ENCODE measurements around the gene TBX4. TPM values are rescaled to one million over a fixed set of nuclear protein-coding genes. Genes with fewer than 3 reads are reported as not detected.
"Not testable (repeated sequence)": the region's sequence is repeated elsewhere in the genome, so short reads cannot be mapped to it uniquely, and the experiment has no call there.

TBX4 gene
- polyA plus RNA-seq, 4 donors = 16.8 TPM; not detected in 3

DNA sequence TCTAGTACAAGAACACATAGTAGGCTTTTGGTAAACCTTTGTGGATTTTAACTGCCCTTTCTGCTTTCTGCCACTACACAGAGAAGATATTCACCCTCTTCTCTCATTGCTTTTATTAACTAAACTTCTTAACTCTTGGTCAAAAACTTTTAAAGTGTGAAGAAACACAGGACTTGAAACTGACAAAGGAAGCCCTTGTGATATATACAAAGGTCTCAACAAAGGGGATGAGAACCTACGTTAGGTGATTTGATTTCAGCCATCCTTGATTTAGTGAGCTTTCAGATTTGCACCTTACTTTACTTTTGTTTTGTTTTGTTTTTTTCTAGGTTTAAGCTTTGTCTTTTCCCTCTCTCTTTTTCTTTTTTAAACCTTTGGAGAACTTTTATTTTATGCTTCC, 66.9 kb downstream of the TBX4 start:
- Histone ChIP-seq H3K27me3 (ENCODE audit: control insufficient read depth in 3 of 3, insufficient read depth in 3 of 3, low read length in 3 of 3) (peaks cover 0 to under 1% (median 0%) of the 10 kb centered on the region in 3 donors), H3K36me3 (ENCODE audit: control insufficient read depth in 3 of 3, insufficient read depth in 2 of 3, low read depth in 1 of 3, low read length in 3 of 3) (no peaks in the 10 kb centered on the region), H3K27ac (ENCODE audit: low read depth in 1 of 3, low read length in 2 of 3) (no peak overlapping the region), H3K9me3 (ENCODE audit: control insufficient read depth in 2 of 2, insufficient read depth in 1 of 2, low read depth in 1 of 2, low read length in 1 of 2) (no peaks in the 10 kb centered on the region), H3K4me1 (ENCODE audit: control insufficient read depth in 3 of 3, insufficient read depth in 2 of 3, low read depth in 1 of 3, low read length in 2 of 3) (no peaks in the 10 kb centered on the region), H3K4me3 (ENCODE audit: low read depth in 1 of 3, low read length in 3 of 3) (no peak overlapping the region)
- 40 to 61% (median 42%) methylated on average over 1 of the region's 1 CpG for WGBS, 3 donors
- DNase-seq (no peak), FAIRE-seq (no peak)

DNA sequence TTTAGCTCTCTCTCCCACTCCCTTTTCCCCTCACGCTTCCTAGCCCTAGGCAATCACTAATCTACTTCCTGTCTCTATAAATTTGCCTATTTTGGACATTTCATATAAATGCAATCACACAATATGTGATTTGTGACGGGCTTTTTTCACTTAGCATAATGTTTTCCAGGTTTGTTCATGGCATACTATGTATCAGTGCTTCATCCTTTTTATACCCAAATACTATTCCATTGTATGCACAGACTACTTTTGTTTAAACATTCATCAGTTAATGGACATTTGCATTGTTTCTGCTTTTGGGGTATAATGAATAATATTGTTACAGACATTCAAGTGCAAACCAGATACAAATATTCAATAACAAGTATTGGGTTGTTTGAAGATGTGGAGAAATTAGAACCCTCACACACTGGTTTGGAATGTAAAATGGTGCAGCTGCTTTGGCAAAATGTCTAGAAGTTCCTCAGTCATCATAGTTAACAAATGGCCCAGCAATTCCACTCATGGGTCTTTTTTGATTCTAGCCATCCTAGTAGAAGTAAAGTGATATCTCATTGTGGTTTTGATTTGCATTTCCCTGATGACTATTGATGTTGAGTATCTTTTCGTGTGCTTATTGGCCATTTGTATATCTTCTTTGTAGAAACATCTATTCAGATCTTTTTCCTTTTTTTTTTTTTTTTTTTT, 67.7 kb downstream of the TBX4 start:
- 71 to 79% (median 76%) methylated on average over 3 of the region's 3 CpGs for WGBS, 3 donors
- Histone ChIP-seq H3K36me3 (ENCODE audit: control insufficient read depth in 3 of 3, insufficient read depth in 2 of 3, low read depth in 1 of 3, low read length in 3 of 3) (no peaks in the 10 kb centered on the region), H3K4me1 (ENCODE audit: control insufficient read depth in 3 of 3, insufficient read depth in 2 of 3, low read depth in 1 of 3, low read length in 2 of 3) (no peaks in the 10 kb centered on the region), H3K9me3 (ENCODE audit: control insufficient read depth in 2 of 2, insufficient read depth in 1 of 2, low read depth in 1 of 2, low read length in 1 of 2) (no peaks in the 10 kb centered on the region), H3K27me3 (ENCODE audit: control insufficient read depth in 3 of 3, insufficient read depth in 3 of 3, low read length in 3 of 3) (peaks cover 0 to 2% (median 0%) of the 10 kb centered on the region in 3 donors), H3K27ac (ENCODE audit: low read depth in 1 of 3, low read length in 2 of 3) (no peak overlapping the region), H3K4me3 (ENCODE audit: low read depth in 1 of 3, low read length in 3 of 3) (no peak overlapping the region)
- no peak for FAIRE-seq
- DNase-seq = no peak

DNA sequence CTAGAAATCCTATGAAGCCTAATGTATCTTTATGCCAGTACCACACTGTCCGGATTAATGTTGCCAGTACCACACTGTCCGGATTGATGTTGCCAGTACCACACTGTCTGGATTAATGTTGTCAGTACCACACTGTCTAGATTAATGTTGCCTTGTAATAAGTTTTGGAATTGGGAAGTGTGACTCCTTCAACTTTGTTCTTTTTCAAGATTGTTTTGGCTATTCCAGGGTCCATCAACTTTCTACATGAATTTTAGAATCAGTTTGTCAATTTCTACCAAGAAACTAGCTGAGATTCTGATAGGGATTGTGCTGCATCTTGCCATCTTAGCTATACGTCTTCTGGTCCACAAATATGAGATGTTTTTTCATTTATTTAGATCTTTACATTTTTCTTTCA, 68.7 kb downstream of the TBX4 start:
- WGBS, 3 donors = 85 to 87% (median 85%) methylated on average over 3 of the region's 3 CpGs
- Histone ChIP-seq H3K36me3 (ENCODE audit: control insufficient read depth in 3 of 3, insufficient read depth in 2 of 3, low read depth in 1 of 3, low read length in 3 of 3) (no peaks in the 10 kb centered on the region), H3K9me3 (ENCODE audit: control insufficient read depth in 2 of 2, insufficient read depth in 1 of 2, low read depth in 1 of 2, low read length in 1 of 2) (no peaks in the 10 kb centered on the region), H3K4me3 (ENCODE audit: low read depth in 1 of 3, low read length in 3 of 3) (no peak overlapping the region), H3K4me1 (ENCODE audit: control insufficient read depth in 3 of 3, insufficient read depth in 2 of 3, low read depth in 1 of 3, low read length in 2 of 3) (no peaks in the 10 kb centered on the region), H3K27me3 (ENCODE audit: control insufficient read depth in 3 of 3, insufficient read depth in 3 of 3, low read length in 3 of 3) (peaks cover 0 to 2% (median 0%) of the 10 kb centered on the region in 3 donors), H3K27ac (ENCODE audit: low read depth in 1 of 3, low read length in 2 of 3) (no peak overlapping the region)
- FAIRE-seq (no peak), DNase-seq (no peak)

DNA sequence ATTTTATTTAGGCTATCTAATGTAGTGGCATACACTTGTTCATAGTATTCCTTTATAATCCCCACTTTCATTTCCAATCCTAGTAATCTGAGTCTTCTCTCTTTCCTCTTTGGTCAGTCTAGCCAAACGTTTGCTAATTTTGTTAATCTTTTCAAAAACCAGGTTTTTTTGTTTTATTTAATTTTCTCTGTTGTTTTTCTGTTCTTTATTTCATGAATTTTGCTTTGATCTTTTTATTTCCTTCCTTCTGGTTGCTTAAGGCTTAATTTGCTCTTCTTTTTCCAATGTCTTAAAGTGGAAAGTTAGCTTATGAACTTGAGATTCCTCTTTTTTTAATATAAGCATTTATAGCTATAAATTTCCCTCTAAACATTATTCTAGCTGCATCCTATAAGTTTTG, 69.9 kb downstream of the TBX4 start:
- 45 to 60% (median 55%) methylated on average over 1 of the region's 1 CpG for WGBS, 3 donors
- FAIRE-seq (no peak), DNase-seq (no peak)
- Histone ChIP-seq H3K36me3 (ENCODE audit: control insufficient read depth in 3 of 3, insufficient read depth in 2 of 3, low read depth in 1 of 3, low read length in 3 of 3) (no peaks in the 10 kb centered on the region), H3K27ac (ENCODE audit: low read depth in 1 of 3, low read length in 2 of 3) (no peak overlapping the region), H3K4me1 (ENCODE audit: control insufficient read depth in 3 of 3, insufficient read depth in 2 of 3, low read depth in 1 of 3, low read length in 2 of 3) (no peaks in the 10 kb centered on the region), H3K9me3 (ENCODE audit: control insufficient read depth in 2 of 2, insufficient read depth in 1 of 2, low read depth in 1 of 2, low read length in 1 of 2) (no peaks in the 10 kb centered on the region), H3K27me3 (ENCODE audit: control insufficient read depth in 3 of 3, insufficient read depth in 3 of 3, low read length in 3 of 3) (peaks cover 0 to 2% (median 0%) of the 10 kb centered on the region in 3 donors), H3K4me3 (ENCODE audit: low read depth in 1 of 3, low read length in 3 of 3) (no peak overlapping the region)

DNA sequence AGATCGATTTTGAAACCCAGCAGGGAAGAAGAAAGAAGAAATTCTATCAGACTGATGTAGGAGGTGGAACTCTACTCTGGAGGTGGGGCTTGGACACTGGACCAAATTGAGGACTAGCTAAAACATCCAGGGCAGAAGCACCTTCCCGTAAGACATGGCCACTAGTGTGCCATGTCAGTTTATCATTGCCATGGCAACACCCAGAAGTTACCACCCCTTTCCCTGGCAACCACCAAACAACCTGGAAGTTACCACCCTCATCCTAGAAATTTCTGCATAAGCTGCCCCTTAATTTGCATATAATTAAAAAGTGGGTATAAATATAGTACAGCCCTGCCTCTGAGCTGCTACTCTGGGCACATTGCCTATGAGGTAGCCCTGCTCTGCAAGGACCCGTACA, 72.1 kb downstream of the TBX4 start:
- Histone ChIP-seq H3K4me3 (ENCODE audit: low read depth in 1 of 3, low read length in 3 of 3) (no peak overlapping the region), H3K27ac (ENCODE audit: low read depth in 1 of 3, low read length in 2 of 3) (no peak overlapping the region), H3K27me3 (ENCODE audit: control insufficient read depth in 3 of 3, insufficient read depth in 3 of 3, low read length in 3 of 3) (peaks cover 0 to 2% (median 0%) of the 10 kb centered on the region in 3 donors), H3K36me3 (ENCODE audit: control insufficient read depth in 3 of 3, insufficient read depth in 2 of 3, low read depth in 1 of 3, low read length in 3 of 3) (no peaks in the 10 kb centered on the region), H3K9me3 (ENCODE audit: control insufficient read depth in 2 of 2, insufficient read depth in 1 of 2, low read depth in 1 of 2, low read length in 1 of 2) (no peaks in the 10 kb centered on the region), H3K4me1 (ENCODE audit: control insufficient read depth in 3 of 3, insufficient read depth in 2 of 3, low read depth in 1 of 3, low read length in 2 of 3) (no peaks in the 10 kb centered on the region)
- DNase-seq = no peak
- no peak for FAIRE-seq
- 59 to 76% (median 63%) methylated on average over 3 of the region's 3 CpGs for WGBS, 3 donors

DNA sequence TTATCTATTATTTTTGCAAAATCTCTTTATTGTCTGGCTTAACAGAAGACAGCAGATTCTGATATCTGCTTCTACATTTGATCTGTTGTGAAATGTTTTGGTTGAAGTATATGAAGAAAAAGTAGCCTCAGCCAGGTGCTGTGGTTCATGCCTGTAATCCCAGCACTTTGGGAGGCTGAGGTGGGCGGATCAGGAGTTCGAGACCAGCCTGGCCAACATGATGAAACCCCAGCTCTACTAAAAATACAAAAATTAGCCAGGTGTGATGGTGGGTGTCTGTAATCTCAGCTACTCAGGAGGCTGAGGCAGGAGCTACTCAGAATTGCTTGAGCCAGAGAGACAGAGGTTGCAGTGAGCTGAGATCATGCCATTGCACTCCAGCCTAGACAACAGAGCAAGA, 75.2 kb downstream of the TBX4 start:
- H3K27me3 ChIP-seq (ENCODE audit: control insufficient read depth in 3 of 3, insufficient read depth in 3 of 3, low read length in 3 of 3); H3K4me1 ChIP-seq (ENCODE audit: control insufficient read depth in 3 of 3, insufficient read depth in 2 of 3, low read depth in 1 of 3, low read length in 2 of 3); H3K4me3 ChIP-seq (ENCODE audit: low read depth in 1 of 3, low read length in 3 of 3); DNase-seq; FAIRE-seq; H3K36me3 ChIP-seq (ENCODE audit: control insufficient read depth in 3 of 3, insufficient read depth in 2 of 3, low read depth in 1 of 3, low read length in 3 of 3); H3K27ac ChIP-seq (ENCODE audit: low read depth in 1 of 3, low read length in 2 of 3); H3K9me3 ChIP-seq (ENCODE audit: control insufficient read depth in 2 of 2, insufficient read depth in 1 of 2, low read depth in 1 of 2, low read length in 1 of 2): not testable (repeated sequence)
- 78 to 95% (median 85%) methylated on average over 2 of the region's 2 CpGs for WGBS, 3 donors

DNA sequence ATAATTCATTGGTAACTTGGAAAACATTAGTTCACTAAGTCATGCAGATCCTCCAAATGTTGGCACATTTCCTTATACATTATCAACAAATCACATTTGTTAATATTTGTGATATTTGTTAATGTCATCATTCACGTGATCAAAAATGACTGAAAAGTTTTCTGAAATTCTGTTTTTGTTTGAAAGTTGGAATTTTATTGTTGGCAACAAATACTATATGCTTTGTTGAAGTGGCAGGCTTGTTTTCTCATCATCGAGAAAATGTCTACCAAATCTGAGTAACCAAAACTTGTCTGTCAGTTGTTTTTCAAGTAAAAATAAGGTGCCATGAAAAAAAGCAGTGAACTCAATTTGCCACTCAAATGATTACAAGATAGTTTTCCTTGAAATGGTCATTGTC, 75.9 kb downstream of the TBX4 start:
- Histone ChIP-seq H3K36me3 (ENCODE audit: control insufficient read depth in 3 of 3, insufficient read depth in 2 of 3, low read depth in 1 of 3, low read length in 3 of 3) (no peaks in the 10 kb centered on the region), H3K27me3 (ENCODE audit: control insufficient read depth in 3 of 3, insufficient read depth in 3 of 3, low read length in 3 of 3) (peaks cover 0 to 2% (median 0%) of the 10 kb centered on the region in 3 donors), H3K4me3 (ENCODE audit: low read depth in 1 of 3, low read length in 3 of 3) (no peak overlapping the region), H3K27ac (ENCODE audit: low read depth in 1 of 3, low read length in 2 of 3) (no peak overlapping the region), H3K9me3 (ENCODE audit: control insufficient read depth in 2 of 2, insufficient read depth in 1 of 2, low read depth in 1 of 2, low read length in 1 of 2) (no peaks in the 10 kb centered on the region), H3K4me1 (ENCODE audit: control insufficient read depth in 3 of 3, insufficient read depth in 2 of 3, low read depth in 1 of 3, low read length in 2 of 3) (no peaks in the 10 kb centered on the region)
- DNase-seq (no peak), FAIRE-seq (no peak)
- 83 to 88% (median 85%) methylated on average over 2 of the region's 2 CpGs for WGBS, 3 donors

DNA sequence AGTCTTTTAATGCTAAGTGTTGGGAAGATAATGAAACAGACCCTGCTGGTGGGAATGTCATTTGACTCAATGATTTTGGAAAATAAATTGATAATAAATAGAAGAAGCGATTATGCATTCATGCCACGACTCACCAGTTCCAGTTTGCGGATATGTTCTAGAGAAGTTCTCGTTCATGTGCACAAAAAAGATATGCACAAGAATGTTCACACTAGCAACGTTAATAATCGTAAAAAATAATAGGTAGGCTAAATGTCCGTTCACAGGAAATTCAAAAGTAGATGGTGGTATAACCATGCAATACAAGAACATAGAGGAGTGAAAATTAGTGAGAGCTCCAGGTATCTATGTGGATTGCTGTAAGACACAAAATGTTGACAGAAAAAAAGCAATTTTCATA, 79.0 kb downstream of the TBX4 start:
- H3K27ac ChIP-seq (ENCODE audit: low read depth in 1 of 3, low read length in 2 of 3) = no peak overlapping the region
- H3K4me1 ChIP-seq (ENCODE audit: control insufficient read depth in 3 of 3, insufficient read depth in 2 of 3, low read depth in 1 of 3, low read length in 2 of 3) = no peaks in the 10 kb centered on the region
- no peak overlapping the region for H3K4me3 ChIP-seq (ENCODE audit: low read depth in 1 of 3, low read length in 3 of 3)
- no peaks in the 10 kb centered on the region for H3K9me3 ChIP-seq (ENCODE audit: control insufficient read depth in 2 of 2, insufficient read depth in 1 of 2, low read depth in 1 of 2, low read length in 1 of 2)
- no peak for DNase-seq
- FAIRE-seq = no peak
- no peaks in the 10 kb centered on the region for H3K27me3 ChIP-seq (ENCODE audit: control insufficient read depth in 3 of 3, insufficient read depth in 3 of 3, low read length in 3 of 3)
- WGBS, 3 donors = 86 to 87% (median 87%) methylated on average over 7 of the region's 7 CpGs
- no peaks in the 10 kb centered on the region for H3K36me3 ChIP-seq (ENCODE audit: control insufficient read depth in 3 of 3, insufficient read depth in 2 of 3, low read depth in 1 of 3, low read length in 3 of 3)

DNA sequence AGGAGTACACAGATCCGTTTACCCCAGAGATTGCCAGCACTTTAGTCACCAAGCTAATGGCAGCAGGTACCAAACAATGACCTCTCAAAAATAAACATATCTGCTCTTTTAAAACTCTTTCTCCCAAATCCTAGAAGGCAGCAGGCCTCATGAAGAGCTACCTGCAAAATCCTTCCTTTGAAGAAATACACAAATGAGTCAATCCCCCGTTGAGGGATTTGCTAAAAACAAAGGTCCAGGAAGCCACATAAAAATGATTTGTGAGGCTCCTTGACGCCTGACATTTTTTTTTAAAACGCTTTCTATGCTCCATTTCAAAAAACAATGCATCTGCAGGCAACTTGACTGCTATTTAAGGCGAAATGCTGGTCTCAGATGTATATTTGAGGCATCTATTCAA, 80.6 kb downstream of the TBX4 start:
- Histone ChIP-seq H3K4me1 (ENCODE audit: control insufficient read depth in 3 of 3, insufficient read depth in 2 of 3, low read depth in 1 of 3, low read length in 2 of 3) (no peaks in the 10 kb centered on the region), H3K36me3 (ENCODE audit: control insufficient read depth in 3 of 3, insufficient read depth in 2 of 3, low read depth in 1 of 3, low read length in 3 of 3) (no peaks in the 10 kb centered on the region), H3K9me3 (ENCODE audit: control insufficient read depth in 2 of 2, insufficient read depth in 1 of 2, low read depth in 1 of 2, low read length in 1 of 2) (no peaks in the 10 kb centered on the region), H3K27ac (ENCODE audit: low read depth in 1 of 3, low read length in 2 of 3) (no peak overlapping the region), H3K27me3 (ENCODE audit: control insufficient read depth in 3 of 3, insufficient read depth in 3 of 3, low read length in 3 of 3) (no peaks in the 10 kb centered on the region), H3K4me3 (ENCODE audit: low read depth in 1 of 3, low read length in 3 of 3) (no peak overlapping the region)
- FAIRE-seq = no peak
- 58 to 76% (median 63%) methylated on average over 5 of the region's 5 CpGs for WGBS, 3 donors
- no peak for DNase-seq

All from small intestine (tissue), 7 donors.